ENCODE data around the gene CUL4A. TPM values are rescaled to one million over a fixed set of nuclear protein-coding genes. Genes with fewer than 3 reads are reported as not detected.

CUL4A gene
- total RNA-seq, 1 experiment from 2014 or later, result 91.0 TPM

DNA sequence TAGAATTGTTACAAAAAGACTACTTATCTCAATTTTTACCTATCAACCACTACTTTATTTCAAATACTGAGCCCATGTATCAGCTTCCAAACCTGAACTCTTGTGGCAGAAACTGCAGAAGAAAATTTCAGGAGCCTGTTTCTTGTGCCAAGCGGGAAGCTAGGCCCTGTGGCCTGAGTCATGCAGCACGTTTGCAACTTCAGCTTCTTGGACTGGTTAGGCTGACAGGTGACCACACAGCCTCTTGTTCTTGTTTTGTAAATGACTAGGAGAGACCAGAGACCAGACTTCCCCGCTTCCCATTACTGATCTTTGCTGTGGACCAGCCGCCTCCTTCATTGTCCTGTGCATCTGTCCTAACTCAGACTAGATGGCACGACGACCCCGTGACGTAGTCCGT, 84.3 kb downstream of the CUL4A start:
- CTCF ChIA-PET, result interaction anchor here (0.6 kb wide), 2 partner anchors 25 to 134 kb away, joined by 3 to 10 read pairs; no protein-coding TSS in a partner anchor
- H3K79me2 ChIP-seq (ENCODE audit: low read depth), result peaks cover 22% of the 10 kb centered on the region
- H3K4me1 ChIP-seq (replicated peaks; ENCODE audit: insufficient read depth), result peaks cover 29% of the 10 kb centered on the region
- POLR2A ChIA-PET (ENCODE audit: unreplicated experiment), result no interaction called here
- no peak overlapping the region for H3K4me2 ChIP-seq
- H3F3A ChIP-seq (ENCODE audit: insufficient read depth, low read depth), result peaks cover 37% of the 10 kb centered on the region
- DNase-seq, result no peak
- no peak overlapping the region for H3K4me3 ChIP-seq
- no peaks in the 10 kb centered on the region for H3K9me3 ChIP-seq (ENCODE audit: insufficient read depth, low read depth)
- no peak overlapping the region for H2AFZ ChIP-seq
- no TSS peak for BruUV-seq (replicated peaks)
- no peak for TF ChIP-seq EZH2 (IDR thresholded peaks at IDR 0.05; ENCODE audit: low read depth)
- TF ChIP-seq, protein P1, sequence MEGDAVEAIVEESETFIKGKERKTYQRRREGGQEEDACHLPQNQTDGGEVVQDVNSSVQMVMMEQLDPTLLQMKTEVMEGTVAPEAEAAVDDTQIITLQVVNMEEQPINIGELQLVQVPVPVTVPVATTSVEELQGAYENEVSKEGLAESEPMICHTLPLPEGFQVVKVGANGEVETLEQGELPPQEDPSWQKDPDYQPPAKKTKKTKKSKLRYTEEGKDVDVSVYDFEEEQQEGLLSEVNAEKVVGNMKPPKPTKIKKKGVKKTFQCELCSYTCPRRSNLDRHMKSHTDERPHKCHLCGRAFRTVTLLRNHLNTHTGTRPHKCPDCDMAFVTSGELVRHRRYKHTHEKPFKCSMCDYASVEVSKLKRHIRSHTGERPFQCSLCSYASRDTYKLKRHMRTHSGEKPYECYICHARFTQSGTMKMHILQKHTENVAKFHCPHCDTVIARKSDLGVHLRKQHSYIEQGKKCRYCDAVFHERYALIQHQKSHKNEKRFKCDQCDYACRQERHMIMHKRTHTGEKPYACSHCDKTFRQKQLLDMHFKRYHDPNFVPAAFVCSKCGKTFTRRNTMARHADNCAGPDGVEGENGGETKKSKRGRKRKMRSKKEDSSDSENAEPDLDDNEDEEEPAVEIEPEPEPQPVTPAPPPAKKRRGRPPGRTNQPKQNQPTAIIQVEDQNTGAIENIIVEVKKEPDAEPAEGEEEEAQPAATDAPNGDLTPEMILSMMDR (conservative IDR thresholded peaks at IDR 0.05), result no peak
- H3K27ac ChIP-seq, result no peak overlapping the region
- H3K27me3 ChIP-seq (ENCODE audit: insufficient read depth, low read depth), result peaks cover 21% of the 10 kb centered on the region
- intact Hi-C loops (cut with micrococcal nuclease; ENCODE audit: unreplicated experiment), result loop anchor here (10.0 kb wide), 1 partner anchor 151 kb away; no protein-coding TSS in a partner anchor
- H3K36me3 ChIP-seq (ENCODE audit: low read depth), result no peaks in the 10 kb centered on the region
- H3K9me2 ChIP-seq (ENCODE audit: insufficient read depth), result no peaks in the 10 kb centered on the region
- H4K20me1 ChIP-seq (ENCODE audit: insufficient read depth), result peaks cover 4% of the 10 kb centered on the region

DNA sequence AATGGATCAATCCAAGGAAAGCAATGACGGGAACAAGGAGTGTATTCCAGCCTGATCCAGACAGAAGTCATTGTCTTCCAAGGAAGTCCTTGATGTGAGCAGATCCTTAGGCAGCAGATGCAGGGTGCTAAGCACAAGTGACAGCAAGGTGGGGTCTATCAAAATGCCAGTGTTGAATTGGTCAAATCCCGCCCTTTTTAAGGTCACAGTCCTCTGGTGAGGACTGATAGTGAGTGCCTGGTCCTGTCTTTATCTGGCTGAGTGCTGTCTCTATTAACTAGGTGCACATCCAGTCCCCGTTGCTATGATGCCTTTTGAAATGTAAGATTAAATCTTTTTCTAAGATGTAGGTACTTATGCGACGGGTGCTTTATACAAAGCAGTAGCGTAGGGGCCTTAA, 86.4 kb downstream of the CUL4A start:
- TF ChIP-seq, protein P1 (conservative IDR thresholded peaks at IDR 0.05), result no peak
- no peak for TF ChIP-seq EZH2 (IDR thresholded peaks at IDR 0.05; ENCODE audit: low read depth)
- Histone ChIP-seq H3K79me2 (ENCODE audit: low read depth) (peaks cover 43% of the 10 kb centered on the region), H3K4me3 (peak overlapping the region; percentile 78; the same call in 1 of the 2 replicates), H3K4me1 (replicated peaks; ENCODE audit: insufficient read depth) (peaks cover 34% of the 10 kb centered on the region), H3K27me3 (ENCODE audit: insufficient read depth, low read depth) (0 out of 2 replicates have a peak, but pooled peaks cover 2% of the 10 kb centered on the region), H3K27ac (no peak overlapping the region), H3K9me3 (ENCODE audit: insufficient read depth, low read depth) (no peaks in the 10 kb centered on the region), H3K36me3 (ENCODE audit: low read depth) (no peaks in the 10 kb centered on the region), H3K4me2 (peak overlapping the region; percentile 91), H3F3A (ENCODE audit: insufficient read depth, low read depth) (peaks cover 41% of the 10 kb centered on the region), H3K9me2 (ENCODE audit: insufficient read depth) (no peaks in the 10 kb centered on the region), H2AFZ (no peak overlapping the region), H4K20me1 (ENCODE audit: insufficient read depth) (peaks cover 25% of the 10 kb centered on the region)
- DNase-seq, result no peak
- intact Hi-C loops (cut with micrococcal nuclease; ENCODE audit: unreplicated experiment), result loop anchor here (10.0 kb wide), 1 partner anchor 149 kb away; no protein-coding TSS in a partner anchor
- no TSS peak for BruUV-seq (replicated peaks)
- POLR2A ChIA-PET (ENCODE audit: unreplicated experiment), result no interaction called here
- CTCF ChIA-PET, result no interaction called here

DNA sequence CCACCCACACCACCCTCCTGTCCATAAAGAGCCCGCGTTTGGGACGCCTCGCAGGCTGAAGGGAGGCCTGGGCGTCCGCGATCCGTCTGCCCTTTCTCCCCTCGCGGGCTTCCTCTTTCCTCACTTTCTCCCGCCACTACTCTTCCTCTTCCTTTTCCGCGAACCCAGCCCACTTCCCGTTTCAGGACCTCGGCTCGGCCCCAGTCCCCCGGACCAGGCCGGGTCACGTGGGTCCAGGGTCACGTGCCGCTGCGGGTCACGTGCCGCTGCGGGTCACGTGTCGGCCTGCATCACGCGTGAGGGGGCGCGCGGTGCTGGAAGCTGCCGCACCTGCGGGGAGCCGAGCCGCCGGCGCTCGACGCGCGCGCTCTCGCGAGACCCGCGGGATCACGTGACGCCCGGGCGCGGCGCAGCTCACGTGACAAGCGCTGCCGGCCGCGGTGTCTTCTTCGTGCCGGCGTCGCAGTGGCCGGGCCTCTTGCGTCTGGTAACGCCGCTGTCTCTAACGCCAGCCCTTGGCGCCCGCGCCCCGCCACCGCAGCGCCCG, 87.5 kb downstream of the CUL4A start, which contains the start of gene LAMP1:
LAMP1 (plus strand) TSS at position 417 of the 547 bp plus-strand sequence. CDS start 196 bp downstream, outside the sequence.
- H4K20me1 ChIP-seq (ENCODE audit: insufficient read depth), result peaks cover 31% of the 10 kb centered on the region
- H2AFZ ChIP-seq, result peak within 1 kb of the TSS; percentile 99
- H3K4me1 ChIP-seq (replicated peaks; ENCODE audit: insufficient read depth), result peaks cover 25% of the 10 kb centered on the region
- CTCF ChIA-PET, result no interaction called here
- peak within 1 kb of the TSS; percentile 70 for H3K27ac ChIP-seq
- H3F3A ChIP-seq (ENCODE audit: insufficient read depth, low read depth), result peaks cover 31% of the 10 kb centered on the region
- H3K4me3 ChIP-seq, result peak within 1 kb of the TSS; percentile 78
- peak within 1 kb of the TSS; percentile 91 for H3K4me2 ChIP-seq
- BruUV-seq (replicated peaks), result no TSS peak
- peak; percentile 87 to 98 for DNase-seq
- H3K36me3 ChIP-seq (ENCODE audit: low read depth), result no peaks in the 10 kb centered on the region
- no peaks in the 10 kb centered on the region for H3K9me3 ChIP-seq (ENCODE audit: insufficient read depth, low read depth)
- TF ChIP-seq, protein P1 (conservative IDR thresholded peaks at IDR 0.05), result no peak
- TF ChIP-seq EZH2 (IDR thresholded peaks at IDR 0.05; ENCODE audit: low read depth), result no peak
- no peaks in the 10 kb centered on the region for H3K9me2 ChIP-seq (ENCODE audit: insufficient read depth)
- intact Hi-C loops (cut with micrococcal nuclease; ENCODE audit: unreplicated experiment), result loop anchor here (10.0 kb wide), 1 partner anchor 148 kb away; no protein-coding TSS in a partner anchor
- H3K27me3 ChIP-seq (ENCODE audit: insufficient read depth, low read depth), result no peaks in the 10 kb centered on the region
- H3K79me2 ChIP-seq (ENCODE audit: low read depth), result peaks cover 51% of the 10 kb centered on the region
- POLR2A ChIA-PET (ENCODE audit: unreplicated experiment), result no interaction called here
